ENCODE results near the gene CABP2.

- TF ChIP-seq, protein P1, sequence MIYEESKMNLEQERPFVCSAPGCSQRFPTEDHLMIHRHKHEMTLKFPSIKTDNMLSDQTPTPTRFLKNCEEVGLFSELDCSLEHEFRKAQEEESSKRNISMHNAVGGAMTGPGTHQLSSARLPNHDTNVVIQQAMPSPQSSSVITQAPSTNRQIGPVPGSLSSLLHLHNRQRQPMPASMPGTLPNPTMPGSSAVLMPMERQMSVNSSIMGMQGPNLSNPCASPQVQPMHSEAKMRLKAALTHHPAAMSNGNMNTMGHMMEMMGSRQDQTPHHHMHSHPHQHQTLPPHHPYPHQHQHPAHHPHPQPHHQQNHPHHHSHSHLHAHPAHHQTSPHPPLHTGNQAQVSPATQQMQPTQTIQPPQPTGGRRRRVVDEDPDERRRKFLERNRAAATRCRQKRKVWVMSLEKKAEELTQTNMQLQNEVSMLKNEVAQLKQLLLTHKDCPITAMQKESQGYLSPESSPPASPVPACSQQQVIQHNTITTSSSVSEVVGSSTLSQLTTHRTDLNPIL (CRISPR knock-in tag; IDR thresholded peaks at IDR 0.05; ENCODE audit: low read depth): no peak
- TF ChIP-seq RARB (CRISPR knock-in tag; IDR thresholded peaks at IDR 0.05) (no peak), PATZ1 (CRISPR knock-in tag; IDR thresholded peaks at IDR 0.05; ENCODE audit: borderline replicate concordance) (no peak), ZFP30 (CRISPR knock-in tag; IDR thresholded peaks at IDR 0.05) (no peak), ARNTL (CRISPR knock-in tag; IDR thresholded peaks at IDR 0.05; ENCODE audit: borderline replicate concordance, low read depth) (no peak), ZNF70 (CRISPR knock-in tag; IDR thresholded peaks at IDR 0.05) (no peak), ZC3H10 (CRISPR knock-in tag; IDR thresholded peaks at IDR 0.05) (no peak)
- TF ChIP-seq, protein P2, sequence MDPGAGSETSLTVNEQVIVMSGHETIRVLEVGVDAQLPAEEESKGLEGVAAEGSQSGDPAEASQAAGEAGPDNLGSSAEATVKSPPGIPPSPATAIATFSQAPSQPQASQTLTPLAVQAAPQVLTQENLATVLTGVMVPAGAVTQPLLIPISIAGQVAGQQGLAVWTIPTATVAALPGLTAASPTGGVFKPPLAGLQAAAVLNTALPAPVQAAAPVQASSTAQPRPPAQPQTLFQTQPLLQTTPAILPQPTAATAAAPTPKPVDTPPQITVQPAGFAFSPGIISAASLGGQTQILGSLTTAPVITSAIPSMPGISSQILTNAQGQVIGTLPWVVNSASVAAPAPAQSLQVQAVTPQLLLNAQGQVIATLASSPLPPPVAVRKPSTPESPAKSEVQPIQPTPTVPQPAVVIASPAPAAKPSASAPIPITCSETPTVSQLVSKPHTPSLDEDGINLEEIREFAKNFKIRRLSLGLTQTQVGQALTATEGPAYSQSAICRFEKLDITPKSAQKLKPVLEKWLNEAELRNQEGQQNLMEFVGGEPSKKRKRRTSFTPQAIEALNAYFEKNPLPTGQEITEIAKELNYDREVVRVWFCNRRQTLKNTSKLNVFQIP (CRISPR knock-in tag; IDR thresholded peaks at IDR 0.05; ENCODE audit: borderline replicate concordance, low read depth): no peak
Observed at GRCh38 chr11:67506426-67507051, 16.7 kb downstream of the CABP2 start.
